Measurements from ENCODE around the gene SPATA24.
"Not testable (repeated sequence)": the region's sequence is repeated elsewhere in the genome, so short reads cannot be mapped to it uniquely, and the experiment has no call there.

- not testable (repeated sequence) for TF ChIP-seq POLR2AphosphoS5, POLR2A (IDR thresholded peaks at IDR 0.05)
- TF ChIP-seq, protein P1, sequence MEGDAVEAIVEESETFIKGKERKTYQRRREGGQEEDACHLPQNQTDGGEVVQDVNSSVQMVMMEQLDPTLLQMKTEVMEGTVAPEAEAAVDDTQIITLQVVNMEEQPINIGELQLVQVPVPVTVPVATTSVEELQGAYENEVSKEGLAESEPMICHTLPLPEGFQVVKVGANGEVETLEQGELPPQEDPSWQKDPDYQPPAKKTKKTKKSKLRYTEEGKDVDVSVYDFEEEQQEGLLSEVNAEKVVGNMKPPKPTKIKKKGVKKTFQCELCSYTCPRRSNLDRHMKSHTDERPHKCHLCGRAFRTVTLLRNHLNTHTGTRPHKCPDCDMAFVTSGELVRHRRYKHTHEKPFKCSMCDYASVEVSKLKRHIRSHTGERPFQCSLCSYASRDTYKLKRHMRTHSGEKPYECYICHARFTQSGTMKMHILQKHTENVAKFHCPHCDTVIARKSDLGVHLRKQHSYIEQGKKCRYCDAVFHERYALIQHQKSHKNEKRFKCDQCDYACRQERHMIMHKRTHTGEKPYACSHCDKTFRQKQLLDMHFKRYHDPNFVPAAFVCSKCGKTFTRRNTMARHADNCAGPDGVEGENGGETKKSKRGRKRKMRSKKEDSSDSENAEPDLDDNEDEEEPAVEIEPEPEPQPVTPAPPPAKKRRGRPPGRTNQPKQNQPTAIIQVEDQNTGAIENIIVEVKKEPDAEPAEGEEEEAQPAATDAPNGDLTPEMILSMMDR (IDR thresholded peaks at IDR 0.05): not testable (repeated sequence)
These were observed 16.9 kb downstream of the SPATA24 start for GRCh38 chr5:139386956-139387355.

Measured in stomach (tissue), 4 donors.